Ascending aorta (tissue), 2 donors: ENCODE results near the gene OR6B2. TPM values are rescaled to one million over a fixed set of nuclear protein-coding genes. Genes with fewer than 3 reads are reported as not detected.

Experiments used
- DNase-seq, 2 donors: peaks; one replicate each; pipeline ENCODE4 v3.0.0-alpha.2; 2019; ENCODE audit warnings: low spot score in 2 of 2
- H3K27ac ChIP-seq, 2 donors: fragments of 200-600 bp; sonication (generic); one replicate each; pipeline ENCODE4 v1.5.1; 2016 to 2017; ENCODE audit warnings: mild to moderate bottlenecking in 1 of 2
- H3K27me3 ChIP-seq: fragments of 200-600 bp; sonication (generic); one replicate; pipeline ENCODE4 v1.5.1; 2017
- H3K36me3 ChIP-seq, 2 donors: fragments of 200-600 bp; sonication (generic); one replicate each; pipeline ENCODE4 v1.5.1; 2016
- H3K4me1 ChIP-seq, 2 donors: fragments of 200-600 bp; sonication (generic); one replicate each; pipeline ENCODE4 v1.5.1; 2016 to 2017; ENCODE audit warnings: mild to moderate bottlenecking in 1 of 2
- H3K4me3 ChIP-seq, 2 donors: fragments of 200-600 bp; sonication (generic); one replicate each; pipeline ENCODE4 v1.5.1; 2016 to 2017; ENCODE audit warnings: mild to moderate bottlenecking in 1 of 2
- H3K9me3 ChIP-seq, 2 donors: fragments of 200-600 bp; sonication (generic); one replicate each; pipeline ENCODE4 v1.5.1; 2016
- CTCF ChIP-seq, 3 experiments: fragments of 200-600 bp in 2 of 3; fragments of 450-650 bp in 1 of 3; sonication (generic) in 2 of 3; IDR thresholded peaks; one replicate each; pipeline ENCODE4 v1.5.1; 2016 to 2019; ENCODE audit warnings: antibody characterized with exemption in 3 of 3, mild to moderate bottlenecking in 1 of 3, moderate library complexity in 1 of 3
- intact Hi-C: fragments of 100-400 bp; cut with DNase I; formaldehyde crosslinking; loops from one replicate; pipeline ENCODE4 v1.15.1; 2023
- total RNA-seq: library from RNA; depleted of rRNA; stranded (reverse); fragments of >200 nt; gene quantifications from one replicate; pipeline ENCODE4 v1.1.0, GENCODE V29; 2016

The OR6B2 gene
- total RNA-seq, 1 donor from 2014 or later, result not detected

- intact Hi-C loops, result loop anchor here (10.0 kb wide), 1 partner anchor 557 kb away; no protein-coding TSS in a partner anchor
- H3K27me3 ChIP-seq, result no peaks in the 10 kb centered on the region
- no peaks in the 10 kb centered on the region for H3K9me3 ChIP-seq
- peaks cover 0 to 10% of the 10 kb centered on the region in 2 donors for H3K4me1 ChIP-seq
- TF ChIP-seq CTCF (IDR thresholded peaks at IDR 0.05), result peak; percentile 29 to 67 (median 57)
- H3K36me3 ChIP-seq, result peaks cover 42 to 45% of the 10 kb centered on the region in 2 donors
- no peak overlapping the region for H3K27ac ChIP-seq
- DNase-seq, result no peak
- H3K4me3 ChIP-seq, result no peak overlapping the region
Measured at GRCh38 chr2:240021488-240022104, 8.6 kb downstream of the OR6B2 start.

- Histone ChIP-seq H3K27ac (no peak overlapping the region), H3K9me3 (no peaks in the 10 kb centered on the region), H3K4me1 (no peaks in the 10 kb centered on the region), H3K4me3 (no peak overlapping the region), H3K36me3 (peaks cover 70 to 79% of the 10 kb centered on the region in 2 donors), H3K27me3 (no peaks in the 10 kb centered on the region)
- intact Hi-C loops, result no loop called here
- no peak for DNase-seq
- TF ChIP-seq CTCF (IDR thresholded peaks at IDR 0.05), result no peak
Measured at GRCh38 chr2:240018071-240018750, 12.0 kb downstream of the OR6B2 start.

- no peak for DNase-seq
- Histone ChIP-seq H3K4me1 (no peaks in the 10 kb centered on the region), H3K27ac (no peak overlapping the region), H3K36me3 (peaks cover 72 to 95% of the 10 kb centered on the region in 2 donors), H3K27me3 (no peaks in the 10 kb centered on the region), H3K9me3 (no peaks in the 10 kb centered on the region), H3K4me3 (no peak overlapping the region)
- no peak for TF ChIP-seq CTCF (IDR thresholded peaks at IDR 0.05)
- intact Hi-C loops, result no loop called here
Measured at GRCh38 chr2:240014327-240014726, 15.9 kb downstream of the OR6B2 start.

GRCh38 chr2:240013343-240013742 lies 16.9 kb downstream of the OR6B2 start:
- DNase-seq, result no peak
- H3K4me1 ChIP-seq, result no peaks in the 10 kb centered on the region
- H3K9me3 ChIP-seq, result no peaks in the 10 kb centered on the region
- H3K4me3 ChIP-seq, result no peak overlapping the region
- no peaks in the 10 kb centered on the region for H3K27me3 ChIP-seq
- peaks cover 68 to 95% of the 10 kb centered on the region in 2 donors for H3K36me3 ChIP-seq
- H3K27ac ChIP-seq, result no peak overlapping the region
- no peak for TF ChIP-seq CTCF (IDR thresholded peaks at IDR 0.05)
- intact Hi-C loops, result no loop called here

- Histone ChIP-seq H3K27ac (no peak overlapping the region), H3K4me3 (no peak overlapping the region), H3K27me3 (no peaks in the 10 kb centered on the region), H3K36me3 (peaks cover 76 to 93% of the 10 kb centered on the region in 2 donors), H3K4me1 (no peaks in the 10 kb centered on the region), H3K9me3 (no peaks in the 10 kb centered on the region)
- intact Hi-C loops, result no loop called here
- TF ChIP-seq CTCF (IDR thresholded peaks at IDR 0.05), result no peak
- no peak for DNase-seq
Measured at GRCh38 chr2:240002983-240003382, 27.2 kb downstream of the OR6B2 start.
